ENCODE measurements around the gene ZNF735.
"Not testable (repeated sequence)": the region's sequence is repeated elsewhere in the genome, so short reads cannot be mapped to it uniquely, and the experiment has no call there.

ZNF735 gene

DNA sequence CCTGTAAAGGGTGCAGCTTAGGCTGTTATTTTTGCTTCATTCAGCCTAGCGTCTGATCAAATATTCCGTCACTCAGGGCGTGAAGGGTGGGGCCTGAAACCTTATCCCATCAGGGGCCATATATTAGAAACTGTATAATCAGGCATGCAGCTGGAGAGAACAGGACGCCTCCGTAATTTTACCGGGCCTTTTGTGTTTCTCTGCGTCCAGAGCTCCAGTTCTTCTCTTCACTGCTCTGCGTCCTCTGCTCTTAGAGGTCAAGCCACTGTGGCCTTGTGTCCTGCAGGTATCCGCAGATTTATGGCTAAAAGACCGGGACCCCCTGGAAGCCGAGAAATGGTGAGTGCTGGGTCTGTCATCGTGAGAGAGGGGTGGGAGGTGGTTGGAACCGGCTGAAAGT is at the start of gene ZNF735:
ZNF735 (plus strand) TSS at position 301 of the 400 bp plus-strand sequence; CDS start at position 301, 0 bp downstream.
- no peak for DNase-seq

DNA sequence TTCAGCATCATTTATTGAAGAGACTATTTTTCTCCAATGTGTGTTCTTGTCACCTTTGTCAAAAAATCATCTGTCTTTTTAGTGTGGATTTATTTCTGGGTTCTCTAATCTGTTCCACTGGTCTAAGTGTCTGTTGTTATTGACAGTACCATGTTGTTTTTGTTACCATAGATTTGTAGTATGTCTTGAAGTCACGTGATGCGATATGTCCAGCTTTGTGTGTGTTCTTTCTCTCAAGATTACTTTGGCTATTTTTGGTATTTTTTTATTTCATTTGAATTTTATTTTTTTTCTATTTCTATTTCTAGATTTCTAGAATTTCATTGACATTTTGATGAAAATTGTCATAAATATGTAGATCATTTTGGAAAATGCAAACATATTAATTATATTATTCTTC is 36.0 kb upstream of the ZNF735 start:
- not testable (repeated sequence) for DNase-seq

DNA sequence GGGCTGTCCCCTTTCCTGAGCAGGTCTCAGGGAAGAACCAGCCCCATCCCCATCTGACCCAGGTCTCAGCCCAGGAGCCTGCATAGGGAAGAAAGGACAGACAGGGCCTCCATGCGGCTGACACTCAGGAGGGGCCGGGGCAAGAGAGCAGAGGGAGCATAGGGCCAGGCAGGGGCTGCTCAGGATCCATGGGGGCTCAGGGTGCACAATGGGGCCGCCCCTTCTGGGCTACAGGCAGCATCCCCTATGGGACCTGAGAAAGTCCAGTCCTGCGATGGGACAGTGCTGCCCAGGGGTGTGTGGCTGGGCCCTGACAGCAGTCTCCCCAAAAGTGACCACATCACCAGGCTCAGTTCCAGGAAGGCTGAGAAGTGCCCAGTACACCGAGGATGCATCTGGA is 32.7 kb upstream of the ZNF735 start:
- DNase-seq, result no peak

DNA sequence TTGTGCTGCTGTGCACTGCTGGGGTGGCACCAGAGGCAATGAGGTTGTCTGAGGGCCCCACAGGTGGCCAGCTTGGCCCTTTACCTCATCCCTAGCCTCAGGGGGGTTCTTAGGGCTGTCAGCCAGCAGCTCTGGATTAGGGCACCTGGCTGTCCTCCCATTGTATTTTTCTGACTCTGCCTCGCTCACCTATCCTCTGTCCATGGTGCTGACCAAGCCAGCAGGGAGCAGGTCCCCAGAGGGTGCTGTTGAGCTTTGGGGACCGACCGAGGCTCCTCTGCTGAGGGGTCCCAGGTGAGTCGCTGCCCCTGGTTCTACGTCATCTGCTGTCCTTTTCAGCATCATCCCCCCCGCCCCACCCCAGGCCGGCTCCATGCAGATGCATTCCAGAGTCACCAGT is 32.1 kb upstream of the ZNF735 start:
- no peak for DNase-seq

DNA sequence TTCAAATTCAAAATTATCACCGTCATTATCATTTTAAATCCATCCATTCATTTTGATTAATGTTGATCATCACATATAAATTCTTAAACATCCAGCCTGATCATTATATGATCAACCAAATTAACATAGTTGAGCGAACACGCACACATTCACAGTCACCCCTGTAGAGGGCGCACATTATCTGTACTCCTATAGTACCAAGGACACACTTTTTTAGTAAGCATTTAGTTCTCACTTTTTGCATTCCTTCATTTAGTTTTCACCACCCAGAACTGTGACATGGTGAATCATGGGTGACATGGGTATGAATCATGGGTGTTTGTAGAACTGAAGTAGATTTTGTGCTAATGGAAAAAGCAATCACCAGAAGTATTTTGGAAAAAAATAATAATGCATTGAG is 26.0 kb upstream of the ZNF735 start:
- DNase-seq, result no peak

DNA sequence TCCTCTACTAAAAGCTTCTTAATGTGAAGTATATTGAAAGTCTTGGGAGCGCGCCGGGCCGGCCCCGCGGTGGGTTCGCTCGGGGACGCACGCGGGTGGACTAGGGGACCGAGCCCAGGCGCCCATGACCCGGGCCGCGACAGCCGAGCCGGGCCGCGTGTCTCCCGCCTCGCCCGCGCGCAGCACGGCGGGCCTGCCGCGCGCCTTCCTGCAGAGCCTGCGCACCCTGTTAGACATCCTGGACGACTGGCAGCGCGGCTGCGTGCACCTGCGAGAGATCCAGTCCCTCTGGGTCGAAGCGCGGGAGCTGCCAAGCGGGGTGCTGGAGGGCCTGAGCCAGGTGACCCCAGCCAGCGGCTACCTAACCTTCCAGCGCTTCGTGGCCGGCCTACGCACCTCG is 25.4 kb upstream of the ZNF735 start:
- no peak for DNase-seq

DNA sequence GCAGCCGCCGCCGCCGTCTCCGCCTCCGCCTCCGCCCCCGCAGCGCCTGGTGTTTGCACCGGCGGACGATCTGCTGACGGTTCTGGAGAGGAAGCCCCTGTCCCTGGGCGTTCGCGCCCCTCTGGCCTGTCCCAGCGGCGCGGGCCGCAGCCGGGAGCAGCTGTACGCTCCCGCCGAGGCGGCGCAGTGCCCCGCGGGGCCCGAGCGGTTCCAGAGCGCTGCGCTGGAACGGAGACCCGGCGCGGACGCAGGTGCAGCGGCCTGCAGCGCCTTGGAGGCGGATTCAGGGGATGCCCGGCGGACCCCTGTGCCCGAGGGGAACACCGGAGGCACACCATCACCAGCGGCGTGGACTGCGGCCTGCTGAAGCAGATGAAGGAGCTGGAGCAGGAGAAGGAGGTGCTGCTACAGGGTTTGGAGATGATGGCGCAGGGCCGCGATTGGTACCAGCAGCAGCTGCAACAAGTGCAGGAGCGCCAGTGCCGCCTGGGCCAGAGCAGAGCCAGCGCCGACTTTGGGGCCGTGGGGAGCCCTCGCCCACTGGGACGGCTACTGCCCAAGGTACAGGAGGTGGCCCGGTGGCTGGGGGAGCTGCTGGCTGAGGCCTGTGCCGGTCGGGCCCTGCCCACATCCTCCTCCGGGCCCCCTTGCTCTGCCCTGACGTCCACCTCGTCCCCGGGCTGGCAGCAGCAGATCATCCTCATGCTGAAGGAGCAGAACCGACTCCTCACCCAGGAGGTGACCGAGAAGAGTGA is 24.8 kb upstream of the ZNF735 start:
- DNase-seq, result no peak

DNA sequence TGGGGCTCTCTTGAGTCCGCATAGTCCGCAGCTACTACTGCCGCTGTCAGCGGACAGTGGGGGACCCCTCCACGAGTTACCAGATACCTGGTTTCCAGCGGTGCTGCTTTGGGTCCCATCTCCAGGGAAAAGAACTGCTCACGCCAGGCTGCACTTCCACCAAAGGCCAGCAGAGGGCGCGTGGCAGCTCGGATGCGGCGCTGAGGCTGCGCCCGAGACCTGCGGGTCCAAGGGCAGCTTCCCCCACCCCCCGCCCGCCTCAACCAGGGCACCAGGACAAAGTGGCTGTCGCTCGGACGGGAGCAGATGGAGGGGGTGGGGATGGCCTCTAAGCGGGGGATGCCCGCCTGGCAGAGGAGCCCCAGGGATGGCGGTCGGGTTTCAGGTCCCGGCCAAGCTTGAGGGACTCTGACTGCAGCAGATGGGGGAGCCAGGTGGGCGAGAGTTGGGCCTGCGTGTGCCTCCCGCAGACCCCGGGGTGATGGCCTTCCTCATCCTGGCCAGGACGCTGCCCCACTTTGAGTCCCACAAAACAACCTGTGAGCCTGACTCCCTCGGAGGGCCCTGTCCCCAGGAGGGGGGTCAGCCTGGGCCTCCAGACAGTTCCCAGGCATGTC is 23.8 kb upstream of the ZNF735 start:
- DNase-seq, result no peak

DNA sequence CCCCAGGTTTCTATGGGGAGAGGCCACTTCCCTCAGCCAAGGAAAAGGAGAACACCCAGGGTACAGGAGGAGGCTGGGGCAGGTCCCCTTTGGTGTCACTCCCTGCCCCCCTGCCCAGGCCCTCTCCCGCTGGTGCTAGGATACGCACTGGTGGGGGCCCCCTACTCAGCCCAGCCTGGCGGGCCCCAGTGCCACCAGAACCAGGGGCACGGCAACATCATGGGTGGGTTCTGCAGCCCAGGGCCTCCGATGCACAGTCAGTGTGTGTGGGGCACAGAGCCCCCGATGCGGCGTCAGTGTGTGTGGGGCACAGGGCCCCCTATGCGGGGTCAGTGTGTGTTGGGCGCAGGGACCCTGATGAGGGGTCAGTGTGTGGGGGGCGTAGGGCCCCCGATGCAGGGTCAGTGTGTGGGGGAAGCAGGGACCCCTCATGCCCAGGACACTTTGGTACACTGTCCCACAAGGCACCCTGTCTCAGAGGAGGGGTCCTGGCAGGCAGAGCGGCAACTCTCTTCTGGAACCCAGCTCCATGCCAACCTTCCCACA is 23.1 kb upstream of the ZNF735 start:
- DNase-seq, result no peak

DNA sequence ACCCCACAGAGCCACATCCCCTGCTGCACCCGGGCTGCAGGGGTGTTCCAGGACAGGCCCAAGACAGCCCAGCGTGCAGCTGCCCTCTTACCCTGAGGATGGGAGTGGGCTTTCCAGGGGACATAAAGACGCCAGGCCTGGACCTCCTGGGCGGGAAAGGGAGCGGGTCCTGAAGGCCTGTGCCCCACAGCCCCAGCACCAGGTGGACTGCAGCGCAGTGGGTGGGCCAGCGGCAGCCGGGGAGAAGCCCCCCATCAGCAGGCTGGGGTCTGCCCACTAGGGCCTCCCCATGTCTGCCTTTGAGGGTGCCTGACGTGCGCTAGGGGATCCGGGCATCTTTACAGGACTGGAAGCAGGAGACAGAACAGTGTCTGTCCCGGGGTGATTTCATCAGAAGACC is 22.6 kb upstream of the ZNF735 start:
- no peak for DNase-seq

DNA sequence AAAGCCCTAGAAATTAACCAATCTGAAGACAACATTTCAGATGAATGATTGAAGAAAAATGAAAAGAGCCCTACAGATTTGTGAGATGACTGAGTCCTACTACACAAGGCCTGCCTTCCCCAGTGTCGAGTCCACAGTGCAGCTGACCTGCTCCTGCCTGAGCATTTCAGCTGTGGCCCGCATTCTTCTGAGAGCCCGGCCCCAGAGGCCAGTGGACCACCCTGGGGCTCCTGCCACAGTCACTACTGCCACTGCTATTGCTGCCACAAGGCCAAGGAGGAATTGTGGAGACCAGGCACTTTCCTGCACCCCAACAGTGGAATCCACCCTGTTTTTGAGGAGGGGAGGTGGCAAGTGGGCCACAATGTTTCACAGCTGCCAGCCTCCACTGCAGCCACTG is 19.6 kb upstream of the ZNF735 start:
- no peak for DNase-seq

DNA sequence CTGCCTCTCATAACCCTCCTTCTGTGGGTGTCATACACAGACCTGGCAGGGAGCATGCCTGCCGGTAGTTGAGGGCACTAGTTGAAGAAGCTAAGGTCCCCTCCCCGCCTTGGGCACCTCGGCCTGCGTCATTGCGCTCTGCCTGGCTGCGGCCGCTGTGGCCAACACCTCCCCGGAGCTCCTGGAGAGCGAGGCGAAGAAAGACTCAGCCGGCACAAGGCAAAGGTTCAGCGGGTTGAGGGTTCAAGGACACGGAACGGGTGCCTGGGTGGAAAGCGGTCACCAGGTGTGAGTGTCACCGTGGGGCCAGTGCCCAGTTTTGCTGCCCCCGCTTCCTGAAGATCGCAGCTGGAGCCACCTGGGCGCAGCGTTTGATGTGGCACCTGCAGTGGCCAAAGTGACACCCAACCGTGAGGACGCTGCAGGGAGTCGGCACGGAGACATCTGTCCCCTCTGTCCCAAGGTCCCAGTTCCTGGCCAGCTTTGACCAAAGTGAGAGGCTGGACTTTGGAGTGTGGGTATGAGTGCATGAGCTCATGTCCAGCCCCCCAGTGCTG is 14.8 kb upstream of the ZNF735 start:
- no peak for DNase-seq

DNA sequence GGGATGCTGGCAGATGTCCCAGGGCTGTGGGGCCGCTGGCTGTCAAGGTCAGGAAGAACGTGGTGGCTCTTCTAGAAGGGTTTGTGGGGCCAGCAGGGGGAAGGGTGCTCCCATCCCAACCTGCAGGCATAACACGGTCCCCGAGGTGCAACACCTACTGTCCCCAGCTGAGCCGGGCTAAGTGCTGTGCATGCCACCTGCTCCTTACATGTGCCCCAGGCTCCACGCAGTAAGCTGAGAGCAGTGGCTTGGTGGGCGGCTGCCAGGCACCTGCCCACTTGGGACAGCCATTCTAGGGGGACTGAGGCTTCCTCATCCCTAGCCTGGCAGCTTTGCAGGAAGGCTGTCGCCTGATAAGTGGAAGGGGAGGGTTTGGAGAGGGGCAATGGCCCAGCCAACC is 14.2 kb upstream of the ZNF735 start:
- DNase-seq, result no peak

DNA sequence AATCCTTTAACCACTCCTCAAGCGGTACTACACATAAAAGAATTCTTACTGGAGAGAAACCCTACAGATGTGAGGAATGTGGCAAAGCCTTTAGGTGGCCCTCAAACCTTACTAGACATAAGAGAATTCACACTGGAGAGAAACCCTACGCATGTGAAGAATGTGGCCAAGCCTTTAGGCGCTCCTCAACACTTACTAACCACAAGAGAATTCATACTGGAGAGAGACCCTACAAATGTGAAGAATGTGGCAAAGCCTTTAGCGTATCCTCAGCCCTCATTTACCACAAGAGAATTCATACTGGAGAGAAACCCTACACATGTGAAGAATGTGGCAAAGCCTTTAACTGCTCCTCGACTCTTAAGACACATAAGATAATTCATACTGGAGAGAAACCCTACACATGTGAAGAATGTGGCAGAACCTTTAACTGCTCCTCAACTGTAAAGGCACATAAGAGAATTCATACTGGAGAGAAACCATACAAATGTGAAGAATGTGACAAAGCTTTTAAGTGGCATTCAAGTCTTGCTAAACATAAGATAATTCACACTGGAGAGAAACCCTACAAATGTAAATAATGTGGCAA is 12.8 kb downstream of the ZNF735 start:
- not testable (repeated sequence) for DNase-seq

DNA sequence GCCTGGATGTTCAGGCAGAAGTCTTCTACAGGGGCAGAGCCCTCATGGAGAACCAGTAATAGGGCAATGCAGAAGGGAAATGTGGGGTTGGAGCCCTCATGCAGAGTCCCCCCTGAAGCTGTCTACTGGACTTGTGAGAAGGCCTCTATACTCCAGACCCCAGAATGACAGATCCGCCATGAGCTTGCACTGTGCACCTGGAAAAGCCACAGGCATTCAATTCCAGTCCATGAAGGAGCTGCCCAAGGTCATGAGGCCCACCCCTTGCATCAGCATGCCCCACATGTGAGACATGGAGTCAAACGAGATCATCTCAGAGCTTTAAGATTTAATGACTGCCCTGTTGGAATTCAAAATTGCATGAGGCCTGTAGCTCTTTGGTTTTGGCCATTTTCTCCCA is 16.4 kb downstream of the ZNF735 start:
- no peak for DNase-seq

DNA sequence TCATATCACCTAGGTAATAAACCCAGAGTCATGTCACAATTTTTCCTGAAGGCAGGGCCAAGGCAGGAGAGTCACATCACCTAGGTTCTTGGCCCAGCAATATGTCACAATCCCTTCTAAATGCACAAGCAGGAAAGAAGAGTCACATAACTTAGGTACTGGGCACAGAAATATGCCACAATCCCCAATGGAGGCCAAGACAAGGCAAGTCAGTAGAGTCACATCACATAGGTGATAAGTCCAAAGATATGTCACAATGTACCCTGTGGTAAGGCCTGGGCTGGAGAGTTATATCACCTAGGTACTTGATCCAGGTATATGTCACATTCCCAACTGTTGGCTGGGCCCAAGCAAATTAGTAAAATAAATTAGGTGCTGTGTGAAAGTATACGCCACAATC is 21.2 kb downstream of the ZNF735 start, which contains the start of gene ZNF679:
ZNF679 (plus strand) TSS at position 301 of the 400 bp plus-strand sequence. CDS start 20,644 bp downstream, outside the sequence.
- DNase-seq, result not testable (repeated sequence)

DNA sequence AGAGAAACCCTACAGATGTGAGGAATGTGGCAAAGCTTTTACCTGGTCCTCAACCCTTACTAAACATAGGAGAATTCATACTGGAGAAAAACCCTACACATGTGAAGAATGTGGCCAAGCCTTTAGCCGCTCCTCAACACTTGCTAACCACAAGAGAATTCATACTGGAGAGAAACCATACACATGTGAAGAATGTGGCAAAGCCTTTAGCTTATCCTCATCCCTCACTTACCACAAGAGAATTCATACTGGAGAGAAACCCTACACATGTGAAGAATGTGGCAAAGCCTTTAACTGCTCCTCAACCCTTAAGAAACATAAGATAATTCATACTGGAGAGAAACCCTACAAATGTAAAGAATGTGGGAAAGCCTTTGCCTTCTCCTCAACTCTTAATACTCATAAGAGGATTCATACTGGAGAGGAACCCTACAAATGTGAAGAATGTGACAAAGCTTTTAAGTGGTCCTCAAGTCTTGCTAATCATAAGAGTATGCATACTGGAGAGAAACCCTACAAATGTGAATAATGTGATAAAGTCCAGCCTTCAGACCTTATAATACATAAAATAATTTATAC is 59.4 kb downstream of the ZNF735 start:
- no peak for DNase-seq

Measured in NCI-H510A treated with DMSO at 0.1 percent for 48 hours (cell line).